GM12878 (cell line): ENCODE measurements around the gene IFNG-AS1.

Source experiments
- CEBPB ChIP-seq, 2 experiments: fragments of 150-350 bp in 1 of 2; IDR thresholded peaks; 2 replicates each; pipeline ENCODE4 v1.6.1; 2012 to 2014; ENCODE audit warnings: low read depth in 2 of 2, low read length in 2 of 2, borderline replicate concordance in 1 of 2, inconsistent platforms in 1 of 2
- CTCF ChIP-seq, 3 experiments: IDR thresholded peaks in 2 of 3; conservative IDR thresholded peaks in 1 of 3; 2 replicates each; pipeline ENCODE4 v1.5.1; 2011; ENCODE audit warnings: low read depth in 3 of 3, low read length in 3 of 3, mild to moderate bottlenecking in 3 of 3, control low read depth in 2 of 3, moderate library complexity in 2 of 3, inconsistent platforms in 1 of 3, mixed read lengths in 1 of 3; ENCODE audit not compliant: control insufficient read depth in 2 of 3, insufficient read depth in 1 of 3; ENCODE audit errors: extremely low read depth in 1 of 3
- EZH2 ChIP-seq: IDR thresholded peaks from 2 replicates; pipeline ENCODE4 v1.6.1; 2012; ENCODE audit warnings: low read depth, mild to moderate bottlenecking, control low read depth, inconsistent platforms, low read length, borderline replicate concordance; ENCODE audit not compliant: control insufficient read depth
- GABPA ChIP-seq: IDR thresholded peaks from 2 replicates; pipeline ENCODE4 v1.6.1; 2014; ENCODE audit warnings: antibody characterized with exemption, low read depth, mild to moderate bottlenecking, inconsistent platforms
- IKZF1 ChIP-seq: fragments of 450-650 bp; conservative IDR thresholded peaks from 2 replicates; pipeline ENCODE4 v1.6.1; 2017; ENCODE audit warnings: antibody characterized with exemption, mild to moderate bottlenecking
- KLF5 ChIP-seq: fragments of 450-650 bp; IDR thresholded peaks from 2 replicates; pipeline ENCODE4 v1.6.1; 2014; ENCODE audit warnings: mild to moderate bottlenecking; ENCODE audit not compliant: partially characterized antibody
- NRF1 ChIP-seq: conservative IDR thresholded peaks from 2 replicates; pipeline ENCODE4 v1.6.1; 2011; ENCODE audit warnings: mild to moderate bottlenecking, low read depth, low read length, improper control_type of control experiment
- POLR2A ChIP-seq: IDR thresholded peaks from 2 replicates; pipeline ENCODE4 v1.6.1; 2011; ENCODE audit warnings: low read depth, mild to moderate bottlenecking, low read length
- RELB ChIP-seq: fragments of 450-650 bp; IDR thresholded peaks from 2 replicates; pipeline ENCODE4 v1.6.1; 2017; ENCODE audit warnings: low read depth, mild to moderate bottlenecking, moderate library complexity
- REST ChIP-seq: IDR thresholded peaks from 2 replicates; pipeline ENCODE4 v1.6.1; 2012; ENCODE audit warnings: mild to moderate bottlenecking, low read depth, low read length
- TBL1XR1 ChIP-seq: IDR thresholded peaks from 2 replicates; pipeline ENCODE4 v1.6.1; 2012; ENCODE audit warnings: low read depth, low read length, improper control_type of control experiment
- USF1 ChIP-seq: IDR thresholded peaks from 2 replicates; pipeline ENCODE4 v1.6.1; 2011; ENCODE audit warnings: borderline replicate concordance, low read depth, mild to moderate bottlenecking, moderate library complexity, mixed read lengths, low read length; ENCODE audit not compliant: insufficient read depth; ENCODE audit errors: extremely low read length

GRCh38 chr12:67966560-67966959 is 22.7 kb upstream of the IFNG-AS1 start:
- TF ChIP-seq CTCF (IDR thresholded peaks at IDR 0.05 in 2 of 3, conservative IDR thresholded peaks at IDR 0.05 in 1 of 3; ENCODE audit: control insufficient read depth in 2 of 3, extremely low read depth in 1 of 3, insufficient read depth in 1 of 3, low read depth in 3 of 3, low read length in 3 of 3) (no peak), NRF1 (no peak), IKZF1 (no peak), CEBPB (IDR thresholded peaks at IDR 0.05; ENCODE audit: borderline replicate concordance in 1 of 2, low read depth in 2 of 2, low read length in 2 of 2) (no peak), RELB (no peak), TBL1XR1 (no peak), EZH2 (no peak), GABPA (no peak), POLR2A (no peak), USF1 (no peak), KLF5 (no peak), REST (no peak)
